B cell (primary cell): ENCODE results near the gene LRRC61.

Experiments used
- CTCF ChIP-seq: fragments of 200-600 bp; IDR thresholded peaks from one replicate; pipeline ENCODE4 v1.8.0; 2022; ENCODE audit warnings: antibody characterized with exemption, mild to moderate bottlenecking
- EZH2 ChIP-seq: IDR thresholded peaks from 2 replicates; pipeline ENCODE4 v1.6.1; 2012; ENCODE audit warnings: borderline replicate concordance, low read depth, mild to moderate bottlenecking, moderate library complexity, low read length; ENCODE audit not compliant: insufficient read depth, poor library complexity, severe bottlenecking

GRCh38 chr7:150368884-150369747 is 46.0 kb downstream of the LRRC61 start:
- no peak for TF ChIP-seq CTCF
- no peak for TF ChIP-seq EZH2
